ENCODE results near the gene CUL4B.

Gene CUL4B

GRCh38 chrX:120570011-120570600, 9.3 kb upstream of the CUL4B start:
- H3K27ac ChIP-seq: no peak overlapping the region
- no peak for DNase-seq
- H3K36me3 ChIP-seq: no peaks in the 10 kb centered on the region
- no peaks in the 10 kb centered on the region for H3K4me1 ChIP-seq
- TF ChIP-seq CTCF (IDR thresholded peaks at IDR 0.05): no peak
- no peaks in the 10 kb centered on the region for H3K27me3 ChIP-seq
- intact Hi-C loops (cut with DNase I; ENCODE audit: low total_unique reads): no loop called here
- H3K9me3 ChIP-seq: no peaks in the 10 kb centered on the region
- H3K4me3 ChIP-seq: no peak overlapping the region

DNA sequence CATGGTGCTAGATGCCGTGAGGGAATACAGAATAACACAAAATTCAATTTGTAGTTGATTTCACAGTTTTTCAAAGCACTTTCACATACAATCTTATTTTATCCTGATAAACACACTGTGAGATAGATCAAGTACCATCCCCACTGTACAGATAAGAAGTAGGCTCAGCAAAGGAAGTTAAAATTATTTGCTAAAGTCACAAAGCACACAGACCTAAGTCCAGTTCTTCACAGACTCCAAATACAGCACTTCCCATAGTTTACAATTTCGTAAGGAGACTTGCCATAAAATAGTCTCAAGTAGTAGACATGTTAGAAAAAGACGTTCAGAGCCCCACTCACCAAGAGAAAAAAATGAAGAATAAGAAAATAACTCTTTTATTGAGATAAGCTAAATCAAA, 7.8 kb upstream of the CUL4B start:
- Histone ChIP-seq H3K27me3 (no peaks in the 10 kb centered on the region), H3K36me3 (no peaks in the 10 kb centered on the region), H3K9me3 (no peaks in the 10 kb centered on the region), H3K4me3 (no peak overlapping the region), H3K27ac (no peak overlapping the region), H3K4me1 (no peaks in the 10 kb centered on the region)
- DNase-seq: no peak
- intact Hi-C loops (cut with DNase I; ENCODE audit: low total_unique reads): no loop called here
- no peak for TF ChIP-seq CTCF (IDR thresholded peaks at IDR 0.05)

DNA sequence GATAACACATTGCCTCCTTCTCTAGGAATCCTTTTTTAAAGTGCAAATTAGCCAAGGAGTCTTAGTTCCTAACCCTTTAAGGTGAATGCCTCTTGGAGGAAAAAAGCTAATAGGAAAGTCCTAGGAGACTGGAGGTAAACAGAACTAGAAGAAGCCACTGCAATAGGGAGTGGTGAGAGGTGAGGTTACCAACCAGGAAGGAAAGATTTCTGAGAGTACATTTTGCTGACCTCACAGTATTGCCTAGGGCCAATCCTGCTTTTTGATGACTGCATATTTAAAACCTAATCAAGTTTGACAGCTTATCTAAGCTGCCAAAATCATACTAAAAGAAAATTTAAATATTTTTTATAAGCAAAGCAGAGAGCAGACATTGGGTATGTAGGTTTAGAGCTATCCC, 7.3 kb upstream of the CUL4B start:
- H3K9me3 ChIP-seq: no peaks in the 10 kb centered on the region
- H3K27ac ChIP-seq: no peak overlapping the region
- no peaks in the 10 kb centered on the region for H3K27me3 ChIP-seq
- H3K4me3 ChIP-seq: no peak overlapping the region
- no peaks in the 10 kb centered on the region for H3K4me1 ChIP-seq
- TF ChIP-seq CTCF (IDR thresholded peaks at IDR 0.05): no peak
- intact Hi-C loops (cut with DNase I; ENCODE audit: low total_unique reads): no loop called here
- no peak for DNase-seq
- no peaks in the 10 kb centered on the region for H3K36me3 ChIP-seq

DNA sequence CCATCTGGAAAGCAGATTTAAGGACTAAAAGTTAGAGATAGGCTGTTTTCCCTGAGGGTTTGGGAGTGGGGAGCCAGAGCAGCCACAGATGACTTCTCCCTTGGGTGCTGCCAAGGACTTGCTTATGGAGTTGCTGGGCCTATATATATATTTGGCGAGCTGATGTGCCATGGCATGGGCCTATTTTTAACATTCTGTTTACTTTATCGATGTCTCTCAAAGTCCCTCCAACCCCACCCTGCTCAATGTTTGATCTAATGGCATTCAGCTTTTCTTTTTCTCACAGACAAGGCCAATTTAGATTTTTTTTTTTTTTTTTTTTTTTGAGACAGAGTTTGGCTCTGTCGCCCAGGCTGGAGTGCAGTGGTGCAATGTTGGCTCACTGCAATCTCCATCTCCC, 6.1 kb upstream of the CUL4B start:
- no peak for TF ChIP-seq CTCF (IDR thresholded peaks at IDR 0.05)
- no peaks in the 10 kb centered on the region for H3K9me3 ChIP-seq

DNA sequence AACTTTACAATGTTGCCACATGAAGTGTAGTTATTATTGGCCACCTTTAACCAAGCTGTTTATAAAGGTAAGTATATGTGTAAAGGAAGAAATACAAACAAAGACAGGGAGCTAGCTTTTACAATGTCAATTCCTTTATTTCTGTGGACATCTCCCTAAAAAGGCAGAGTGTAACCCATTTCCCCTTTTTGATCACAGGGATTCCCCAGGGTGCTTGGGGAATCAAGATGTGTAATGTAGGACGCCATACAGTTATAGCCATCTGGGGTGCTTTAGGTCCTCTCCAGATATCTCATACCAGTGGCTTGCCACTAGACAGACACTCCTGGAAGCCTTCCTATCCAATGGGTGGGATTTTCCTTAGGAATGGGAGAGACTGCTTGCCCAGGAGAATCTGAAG, 4.2 kb upstream of the CUL4B start:
- no peak for DNase-seq
- intact Hi-C loops (cut with DNase I; ENCODE audit: low total_unique reads): no loop called here
- H3K4me1 ChIP-seq: peaks cover 0 to 7% (median 0%) of the 10 kb centered on the region in 4 donors
- no peaks in the 10 kb centered on the region for H3K36me3 ChIP-seq
- no peak for TF ChIP-seq CTCF (IDR thresholded peaks at IDR 0.05)
- no peaks in the 10 kb centered on the region for H3K9me3 ChIP-seq
- no peak overlapping the region for H3K4me3 ChIP-seq
- H3K27me3 ChIP-seq: no peaks in the 10 kb centered on the region
- H3K27ac ChIP-seq: no peak overlapping the region

More for the DNA sequence above, 6.1 kb upstream of the CUL4B start:
- intact Hi-C loops (cut with DNase I; ENCODE audit: low total_unique reads): no loop called here
- no peak overlapping the region for H3K27ac ChIP-seq
- no peak for DNase-seq
- H3K4me3 ChIP-seq: no peak overlapping the region
- no peaks in the 10 kb centered on the region for H3K36me3 ChIP-seq
- peaks cover 0 to 7% (median 0%) of the 10 kb centered on the region in 4 donors for H3K4me1 ChIP-seq
- no peaks in the 10 kb centered on the region for H3K27me3 ChIP-seq

- no peaks in the 10 kb centered on the region for H3K36me3 ChIP-seq
- H3K9me3 ChIP-seq: no peaks in the 10 kb centered on the region
- H3K27ac ChIP-seq: peak overlapping the region; percentile 94 to 96
- intact Hi-C loops (cut with DNase I; ENCODE audit: low total_unique reads): no loop called here
- no peak for DNase-seq
- no peak overlapping the region for H3K4me3 ChIP-seq
- no peak for TF ChIP-seq CTCF (IDR thresholded peaks at IDR 0.05)
- no peaks in the 10 kb centered on the region for H3K27me3 ChIP-seq
- peaks cover 0 to 15% (median 0%) of the 10 kb centered on the region in 4 donors for H3K4me1 ChIP-seq
These were observed 1.8 kb upstream of the CUL4B start for GRCh38 chrX:120562569-120562926.

All from tibial artery (tissue), 4 donors.